Brain microvascular endothelial cell (primary cell): Measurements from ENCODE around the gene LYRM2.

Source experiments
- DNase-seq: peaks from one replicate; pipeline ENCODE4 v3.0.0-alpha.2; 2020
- H3K27ac ChIP-seq: fragments of 250-450 bp; sonication (Bioruptor Pico); 2 replicates; pipeline ENCODE4 v1.5.1; 2020; ENCODE audit warnings: mild to moderate bottlenecking, moderate library complexity
- H3K27me3 ChIP-seq: fragments of 250-450 bp; sonication (Bioruptor Pico); replicated peaks from 2 replicates; pipeline ENCODE4 v1.5.1; 2020; ENCODE audit warnings: mild to moderate bottlenecking
- H3K36me3 ChIP-seq: fragments of 250-450 bp; sonication (Bioruptor Pico); replicated peaks from 2 replicates; pipeline ENCODE4 v1.5.1; 2020; ENCODE audit warnings: mild to moderate bottlenecking
- H3K4me3 ChIP-seq: 2 replicates; pipeline ENCODE4 v1.5.1; 2011; ENCODE audit warnings: low read depth, mild to moderate bottlenecking, control low read depth, low read length, moderate library complexity
- CTCF ChIP-seq: IDR thresholded peaks from 2 replicates; pipeline ENCODE4 v1.5.1; 2011; ENCODE audit warnings: low read depth, mild to moderate bottlenecking, moderate library complexity, low read length, control low read depth, inconsistent platforms; ENCODE audit errors: missing control alignments
- in situ Hi-C: cut with HindIII; loops from 2 replicates; pipeline ENCODE4 v1.10.0; 2017; ENCODE audit warnings: low sequenced_read_pairs, low pct_ligation_motif_present

Gene LYRM2

GRCh38 chr6:89660981-89661380, 22.4 kb upstream of the LYRM2 start:
- in situ Hi-C loops, result no loop called here
- H3K27ac ChIP-seq, result no peak overlapping the region
- TF ChIP-seq CTCF, result no peak
- H3K27me3 ChIP-seq, result no peaks in the 10 kb centered on the region
- H3K36me3 ChIP-seq, result peaks cover 45% of the 10 kb centered on the region
- DNase-seq, result no peak
- no peak overlapping the region for H3K4me3 ChIP-seq

- H3K36me3 ChIP-seq, result peaks cover 54% of the 10 kb centered on the region
- in situ Hi-C loops, result no loop called here
- no peak for TF ChIP-seq CTCF
These were observed 19.1 kb upstream of the LYRM2 start for GRCh38 chr6:89657445-89658158.

GRCh38 chr6:89655122-89655521, 16.6 kb upstream of the LYRM2 start:
- H3K27me3 ChIP-seq, result no peaks in the 10 kb centered on the region
- H3K4me3 ChIP-seq, result no peak overlapping the region
- H3K27ac ChIP-seq, result no peak overlapping the region
- TF ChIP-seq CTCF, result no peak
- peaks cover 53% of the 10 kb centered on the region for H3K36me3 ChIP-seq
- in situ Hi-C loops, result no loop called here
- no peak for DNase-seq

More at GRCh38 chr6:89657445-89658158, 19.1 kb upstream of the LYRM2 start:
- no peak overlapping the region for H3K27ac ChIP-seq
- H3K4me3 ChIP-seq, result no peak overlapping the region
- H3K27me3 ChIP-seq, result no peaks in the 10 kb centered on the region
- no peak for DNase-seq

GRCh38 chr6:89650579-89650978, 12.0 kb upstream of the LYRM2 start:
- in situ Hi-C loops, result no loop called here
- Histone ChIP-seq H3K4me3 (no peak overlapping the region), H3K36me3 (peaks cover 51% of the 10 kb centered on the region), H3K27ac (no peak overlapping the region), H3K27me3 (no peaks in the 10 kb centered on the region)
- no peak for DNase-seq
- TF ChIP-seq CTCF, result no peak

- no peak for TF ChIP-seq CTCF
- in situ Hi-C loops, result no loop called here
- no peak for DNase-seq
- peaks cover 47% of the 10 kb centered on the region for H3K36me3 ChIP-seq
- no peaks in the 10 kb centered on the region for H3K27me3 ChIP-seq
- H3K4me3 ChIP-seq, result no peak overlapping the region
- no peak overlapping the region for H3K27ac ChIP-seq
These were observed 11.1 kb upstream of the LYRM2 start for GRCh38 chr6:89649682-89650081.

- in situ Hi-C loops, result no loop called here
- H3K27me3 ChIP-seq, result no peaks in the 10 kb centered on the region
- H3K4me3 ChIP-seq, result no peak overlapping the region
- no peak overlapping the region for H3K27ac ChIP-seq
- no peak for DNase-seq
- H3K36me3 ChIP-seq, result peaks cover 38% of the 10 kb centered on the region
- no peak for TF ChIP-seq CTCF
These were observed 6.3 kb upstream of the LYRM2 start for GRCh38 chr6:89644864-89645263.
